H1 (cell line): ENCODE results near the gene HMCN2. TPM values are rescaled to one million over a fixed set of nuclear protein-coding genes. Genes with fewer than 3 reads are reported as not detected.

Source experiments
- CTCF ChIA-PET: fragments of 300-600 bp; sonication (Branson Sonifier 250); formaldehyde crosslinking; loops from one replicate; lab custom pipeline; 2021; ENCODE audit not compliant: partially characterized antibody; lab: Charles Lee
- POLR2A ChIA-PET: fragments of 300-600 bp; sonication (Branson Sonifier 250); formaldehyde crosslinking; loops from one replicate; lab custom pipeline; 2021; ENCODE audit warnings: inconsistent platforms; ENCODE audit not compliant: partially characterized antibody; lab: Charles Lee
- DNase-seq, 2 experiments: peaks; one replicate each; pipeline versions ENCODE4 v3.0.0 to v3.0.0-alpha.2; 2010 to 2022; ENCODE audit warnings: low spot score in 2 of 2, low read depth in 1 of 2, mixed read lengths in 1 of 2
- FAIRE-seq: peaks from 2 replicates; lab custom pipeline; 2011; peaks lifted over from hg19 to GRCh38; lab: Jason Lieb, UNC
- H2AFZ ChIP-seq: 2 replicates; pipeline ENCODE4 v1.8.1; 2012; ENCODE audit warnings: low read length, inconsistent platforms
- H2AK5ac ChIP-seq: 2 replicates; pipeline ENCODE4 v1.6.1; 2013; ENCODE audit warnings: low read depth, low read length
- H2BK120ac ChIP-seq: replicated peaks from 2 replicates; pipeline ENCODE3; 2013; ENCODE audit warnings: low read depth, low read length, inconsistent platforms
- H2BK12ac ChIP-seq: 2 replicates; pipeline ENCODE4 v1.6.1; 2013; ENCODE audit warnings: low read depth, low read length
- H2BK15ac ChIP-seq: 2 replicates; pipeline ENCODE4 v1.6.1; 2013; ENCODE audit warnings: low read length
- H2BK20ac ChIP-seq: 2 replicates; pipeline ENCODE4 v1.6.1; 2013; ENCODE audit warnings: low read length
- H2BK5ac ChIP-seq: 2 replicates; pipeline ENCODE4 v1.6.1; 2013; ENCODE audit warnings: low read depth, low read length
- H3K14ac ChIP-seq: 2 replicates; pipeline ENCODE4 v1.6.1; 2013; ENCODE audit warnings: inconsistent platforms; ENCODE audit not compliant: insufficient read length
- H3K18ac ChIP-seq: 2 replicates; pipeline ENCODE4 v1.6.1; 2013; ENCODE audit warnings: low read length; ENCODE audit errors: extremely low read depth
- H3K23ac ChIP-seq: 2 replicates; pipeline ENCODE4 v1.6.1; 2013; ENCODE audit warnings: inconsistent platforms; ENCODE audit not compliant: insufficient read length
- H3K23me2 ChIP-seq: 2 replicates; pipeline ENCODE4 v1.6.1; 2013; ENCODE audit warnings: low read depth, low read length
- H3K27ac ChIP-seq: 2 replicates; pipeline ENCODE4 v1.6.1; 2011; ENCODE audit warnings: low read depth, low read length, inconsistent platforms
- H3K27me3 ChIP-seq, 4 experiments: replicated peaks in 1 of 4; 1 replicate in 1 of 4; 2 replicates in 3 of 4; pipeline versions ENCODE4 v1.6.1 to v1.8.1; 2011 to 2013; ENCODE audit warnings: low read length in 3 of 4, mild to moderate bottlenecking in 3 of 4, inconsistent platforms in 2 of 4, mixed read lengths in 2 of 4, moderate library complexity in 1 of 4; ENCODE audit not compliant: control insufficient read depth in 3 of 4, insufficient read depth in 3 of 4; ENCODE audit errors: extremely low read depth in 1 of 4
- H3K36me3 ChIP-seq, 4 experiments: 2 replicates each; pipeline versions ENCODE4 v1.6.1 to v1.8.1; 2011 to 2013; ENCODE audit warnings: mild to moderate bottlenecking in 4 of 4, low read length in 3 of 4, moderate library complexity in 2 of 4, control low read depth in 1 of 4, inconsistent platforms in 1 of 4; ENCODE audit not compliant: insufficient read depth in 4 of 4, control insufficient read depth in 2 of 4
- H3K4ac ChIP-seq: replicated peaks from 2 replicates; pipeline ENCODE3; 2013; ENCODE audit warnings: low read length, low read depth, mixed read lengths, inconsistent platforms; ENCODE audit not compliant: insufficient read length
- H3K4me1 ChIP-seq, 4 experiments: replicated peaks in 1 of 4; 1 replicate in 1 of 4; 2 replicates in 3 of 4; pipeline versions ENCODE4 v1.6.1 to v1.8.1; 2011 to 2013; ENCODE audit warnings: low read length in 3 of 4, inconsistent platforms in 2 of 4, mixed read lengths in 1 of 4; ENCODE audit not compliant: insufficient read depth in 4 of 4, control insufficient read depth in 3 of 4
- H3K4me2 ChIP-seq, 2 experiments: 2 replicates each; pipeline versions ENCODE4 v1.6.1 to v1.8.1; 2011 to 2013; ENCODE audit warnings: low read depth in 2 of 2, low read length in 2 of 2, control low read depth in 1 of 2, inconsistent platforms in 1 of 2, mild to moderate bottlenecking in 1 of 2; ENCODE audit not compliant: insufficient read depth in 1 of 2
- H3K4me3 ChIP-seq, 4 experiments: fragments of 200-600, 300-600 bp in 1 of 4; sonication (generic), shearing (Covaris generic), sonication (Bioruptor Twin) in 1 of 4; 2 replicates each; pipeline versions ENCODE4 v1.5.1 to v1.8.1; 2011 to 2016; ENCODE audit warnings: low read length in 4 of 4, low read depth in 3 of 4, control low read depth in 2 of 4, inconsistent platforms in 2 of 4, mild to moderate bottlenecking in 2 of 4, mixed read lengths in 1 of 4, moderate library complexity in 1 of 4; ENCODE audit not compliant: insufficient read depth in 2 of 4; ENCODE audit errors: extremely low read depth in 1 of 4
- H3K56ac ChIP-seq: replicated peaks from 2 replicates; pipeline ENCODE3; 2013; ENCODE audit warnings: low read depth, mild to moderate bottlenecking, mixed read lengths, low read length, inconsistent platforms; ENCODE audit not compliant: insufficient read length
- H3K79me1 ChIP-seq: 2 replicates; pipeline ENCODE4 v1.6.1; 2013; ENCODE audit warnings: low read depth, low read length, control low read depth
- H3K79me2 ChIP-seq, 2 experiments: 2 replicates each; pipeline versions ENCODE4 v1.6.1 to v1.8.1; 2012 to 2013; ENCODE audit warnings: low read length in 2 of 2, mild to moderate bottlenecking in 2 of 2, inconsistent platforms in 1 of 2; ENCODE audit not compliant: insufficient read depth in 2 of 2, control insufficient read depth in 1 of 2
- H3K9ac ChIP-seq, 4 experiments: replicated peaks in 1 of 4; 1 replicate in 1 of 4; 2 replicates in 3 of 4; pipeline versions ENCODE4 v1.6.1 to v1.8.1; 2011 to 2013; ENCODE audit warnings: low read depth in 3 of 4, low read length in 3 of 4, control low read depth in 2 of 4, mild to moderate bottlenecking in 2 of 4, moderate library complexity in 2 of 4, inconsistent platforms in 1 of 4; ENCODE audit errors: extremely low read depth in 1 of 4
- H3K9me3 ChIP-seq, 2 experiments: 2 replicates each; pipeline versions ENCODE4 v1.6.1 to v1.8.1; 2012 to 2013; ENCODE audit warnings: mild to moderate bottlenecking in 2 of 2, moderate library complexity in 2 of 2, control low read depth in 1 of 2, inconsistent platforms in 1 of 2, low read depth in 1 of 2, low read length in 1 of 2, mixed read lengths in 1 of 2; ENCODE audit not compliant: insufficient read depth in 2 of 2
- H4K20me1 ChIP-seq, 2 experiments: replicated peaks in 1 of 2; 2 replicates each; pipeline versions ENCODE3 to v1.8.1; 2011 to 2013; ENCODE audit warnings: inconsistent platforms in 2 of 2, low read length in 2 of 2, mild to moderate bottlenecking in 1 of 2; ENCODE audit not compliant: insufficient read depth in 2 of 2, control insufficient read depth in 1 of 2
- H4K5ac ChIP-seq: 2 replicates; pipeline ENCODE4 v1.6.1; 2013; ENCODE audit warnings: low read length, low read depth, mixed read lengths, inconsistent platforms; ENCODE audit not compliant: insufficient read length
- H4K8ac ChIP-seq: 2 replicates; pipeline ENCODE4 v1.8.0; 2013; ENCODE audit warnings: mild to moderate bottlenecking, moderate library complexity, low read length, inconsistent platforms; ENCODE audit not compliant: insufficient read depth; ENCODE audit errors: extremely low read depth
- H4K91ac ChIP-seq: replicated peaks from 2 replicates; pipeline ENCODE3; 2013; ENCODE audit warnings: low read length, mixed read lengths, inconsistent platforms; ENCODE audit not compliant: insufficient read length
- PHF8 ChIP-seq: fragments of 200-600 bp; sonication (generic); conservative IDR thresholded peaks from 2 replicates; pipeline ENCODE4 v1.7.1; 2012; ENCODE audit warnings: low read depth, mild to moderate bottlenecking, inconsistent platforms, low read length, moderate library complexity
- WGBS, 2 experiments: shearing (Covaris generic) in 1 of 2; methylation state at CpG; one replicate each; pipeline versions ENCODE4 v1.1.6 to v1.1.7; 2013 to 2015; ENCODE audit warnings: low lambda C conversion rate in 2 of 2, mixed read lengths in 2 of 2, inconsistent platforms in 1 of 2, low coverage in 1 of 2, missing lambda C conversion rate in 1 of 2; ENCODE audit not compliant: insufficient replicate concordance in 2 of 2, insufficient coverage in 1 of 2, insufficient read length in 1 of 2; ENCODE audit errors: extremely low coverage in 1 of 2, missing lambda C conversion rate in 1 of 2; 5-methylcytosine and 5-hydroxymethylcytosine counted together
- polyA plus RNA-seq, 7 experiments: library from polyadenylated mRNA; depleted of rRNA in 3 of 7; stranded (reverse) in 5 of 7; unstranded in 2 of 7; fragments of >200 nt in 5 of 7; fragments of 200-250 nt in 2 of 7; gene quantifications; 1 replicate in 5 of 7; 2 replicates in 1 of 7; 4 replicates in 1 of 7; pipeline versions ENCODE4 v1.2.1 to v1.2.3, GENCODE V29; 2011 to 2013; ENCODE audit warnings: missing spikeins in 2 of 7, mixed read lengths in 2 of 7
- total RNA-seq: library from RNA; stranded (reverse); fragmentation: NEBNext Ultra II Directional; extraction: Animal tissue kit (Norgen Biotek cat#: 25700); gene quantifications from 2 replicates; pipeline ENCODE4 v1.2.1, GENCODE V29; 2021
- TF ChIP-seq, protein P1 (sequence below): IDR thresholded peaks from 2 replicates; pipeline ENCODE4 v1.6.1; 2012; ENCODE audit warnings: low read length, inconsistent platforms

HMCN2 gene
- total and polyA plus RNA-seq, 2 of the 8 experiments (the other 6 are each of a cell fraction or from before 2014, with no cell fraction given), result 5.0 to 9.1 TPM

- no peak overlapping the region for H2BK15ac ChIP-seq
- H3K36me3 ChIP-seq, result peaks cover 0 to 13% (median 3%) of the 10 kb centered on the region in 4 experiments; a peak in 4 of 8 replicates
- DNase-seq (no peak), FAIRE-seq (no peak)
- no peak overlapping the region for H3K23ac ChIP-seq
- no peak overlapping the region for H3K9ac ChIP-seq
- H3K14ac ChIP-seq, result no peak overlapping the region
- H4K91ac ChIP-seq, result no peak overlapping the region
- no peaks in the 10 kb centered on the region for H3K27me3 ChIP-seq
- no peaks in the 10 kb centered on the region for H3K4me1 ChIP-seq
- no peak overlapping the region for H3K4me2 ChIP-seq
- H3K27ac ChIP-seq, result no peak overlapping the region
- TF ChIP-seq PHF8, result no peak
- TF ChIP-seq, protein P1, sequence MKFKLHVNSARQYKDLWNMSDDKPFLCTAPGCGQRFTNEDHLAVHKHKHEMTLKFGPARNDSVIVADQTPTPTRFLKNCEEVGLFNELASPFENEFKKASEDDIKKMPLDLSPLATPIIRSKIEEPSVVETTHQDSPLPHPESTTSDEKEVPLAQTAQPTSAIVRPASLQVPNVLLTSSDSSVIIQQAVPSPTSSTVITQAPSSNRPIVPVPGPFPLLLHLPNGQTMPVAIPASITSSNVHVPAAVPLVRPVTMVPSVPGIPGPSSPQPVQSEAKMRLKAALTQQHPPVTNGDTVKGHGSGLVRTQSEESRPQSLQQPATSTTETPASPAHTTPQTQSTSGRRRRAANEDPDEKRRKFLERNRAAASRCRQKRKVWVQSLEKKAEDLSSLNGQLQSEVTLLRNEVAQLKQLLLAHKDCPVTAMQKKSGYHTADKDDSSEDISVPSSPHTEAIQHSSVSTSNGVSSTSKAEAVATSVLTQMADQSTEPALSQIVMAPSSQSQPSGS, result no peak
- no peak overlapping the region for H3K4ac ChIP-seq
- peak overlapping the region; percentile 69; the same call in 1 of the 2 replicates for H4K8ac ChIP-seq
- H3K4me3 ChIP-seq, result no peak overlapping the region
- no peaks in the 10 kb centered on the region for H4K20me1 ChIP-seq
- H2AFZ ChIP-seq, result no peak overlapping the region
- ChIA-PET CTCF (interaction anchor here (1.1 to 5.6 kb wide), 5 partner anchors 12 to 182 kb away, joined by 3 to 33 read pairs (median 4); no protein-coding TSS in a partner anchor), POLR2A (interaction anchor here (1.1 to 1.3 kb wide), 3 partner anchors 15 to 39 kb away, joined by 3 read pairs; no protein-coding TSS in a partner anchor)
- no peak overlapping the region for H4K5ac ChIP-seq
- H2AK5ac ChIP-seq, result no peak overlapping the region
- H3K23me2 ChIP-seq, result peaks cover 10% of the 10 kb centered on the region; the same call in 1 of the 2 replicates
- WGBS, 2 experiments, result 90% methylated on average over 14 of the region's 17 CpGs; no CpG with 5 or more reads in 1 of the 2 experiments
- H2BK120ac ChIP-seq, result no peak overlapping the region
- H3K56ac ChIP-seq, result no peak overlapping the region
- H3K9me3 ChIP-seq, result no peaks in the 10 kb centered on the region
- no peaks in the 10 kb centered on the region for H3K79me1 ChIP-seq
- H2BK20ac ChIP-seq, result no peak overlapping the region
- H3K79me2 ChIP-seq, result no peaks in the 10 kb centered on the region
- H3K18ac ChIP-seq, result no peak overlapping the region
- no peak overlapping the region for H2BK5ac ChIP-seq
- no peak overlapping the region for H2BK12ac ChIP-seq
Measured at GRCh38 chr9:130303613-130304055, 38.1 kb downstream of the HMCN2 start.
